Endodermal cell (in vitro differentiated cells): ENCODE results near the gene TCL1A. TPM values are rescaled to one million over a fixed set of nuclear protein-coding genes. Genes with fewer than 3 reads are reported as not detected.
"Not testable (repeated sequence)": the region's sequence is repeated elsewhere in the genome, so short reads cannot be mapped to it uniquely, and the experiment has no call there.

Source experiments
- DNase-seq: peaks from one replicate; pipeline ENCODE4 v3.0.0-alpha.2; 2017
- H3K27ac ChIP-seq: 2 replicates; pipeline ENCODE4 v1.5.1; 2013; ENCODE audit warnings: mild to moderate bottlenecking, low read depth, low read length, moderate library complexity
- H3K27me3 ChIP-seq: 2 replicates; pipeline ENCODE4 v1.6.1; 2013; ENCODE audit warnings: mild to moderate bottlenecking, low read length, moderate library complexity; ENCODE audit not compliant: insufficient read depth, control insufficient read depth, poor library complexity, severe bottlenecking
- H3K36me3 ChIP-seq: 2 replicates; pipeline ENCODE4 v1.7.0; 2013; ENCODE audit warnings: mild to moderate bottlenecking, low read length, moderate library complexity; ENCODE audit not compliant: control insufficient read depth, insufficient read depth
- H3K4me1 ChIP-seq: one replicate; pipeline ENCODE4 v1.7.0; 2013; ENCODE audit warnings: low read length; ENCODE audit not compliant: control insufficient read depth, insufficient read depth
- H3K4me3 ChIP-seq: 2 replicates; pipeline ENCODE4 v1.5.1; 2013; ENCODE audit warnings: mild to moderate bottlenecking, low read length, moderate library complexity
- H3K9ac ChIP-seq: 2 replicates; pipeline ENCODE4 v1.6.1; 2013; ENCODE audit warnings: mild to moderate bottlenecking, low read length, moderate library complexity; ENCODE audit not compliant: poor library complexity, severe bottlenecking; ENCODE audit errors: extremely low read depth
- H3K9me3 ChIP-seq: 2 replicates; pipeline ENCODE4 v1.6.1; 2013; ENCODE audit warnings: mild to moderate bottlenecking, low read length, moderate library complexity; ENCODE audit not compliant: control insufficient read depth
- H3K27ac Mint-ChIP-seq: 2 replicates; pipeline ENCODE4 v1.8.0; 2020; ENCODE audit warnings: mixed read lengths
- H3K27me3 Mint-ChIP-seq: 2 replicates; pipeline ENCODE4 v1.8.0; 2021; ENCODE audit warnings: mild to moderate bottlenecking, mixed read lengths; ENCODE audit not compliant: insufficient read depth
- H3K36me3 Mint-ChIP-seq: 2 replicates; pipeline ENCODE4 v1.8.0; 2020; ENCODE audit warnings: low read depth, mixed read lengths
- H3K4me1 Mint-ChIP-seq: 2 replicates; pipeline ENCODE4 v1.8.0; 2020; ENCODE audit warnings: mixed read lengths
- H3K4me3 Mint-ChIP-seq: 2 replicates; pipeline ENCODE4 v1.8.0; 2020; ENCODE audit warnings: mild to moderate bottlenecking, moderate library complexity, mixed read lengths
- H3K9me3 Mint-ChIP-seq: 2 replicates; pipeline ENCODE4 v1.8.0; 2020; ENCODE audit warnings: mild to moderate bottlenecking, mixed read lengths
- CTCF ChIP-seq: fragments of 200-600 bp; sonication (generic); conservative IDR thresholded peaks from 2 replicates; pipeline ENCODE4 v1.5.0; 2021; ENCODE audit warnings: antibody characterized with exemption, mild to moderate bottlenecking
- WGBS, 2 experiments: methylation state at CpG; one replicate each; pipeline versions ENCODE4 v1.1.5 to v1.1.7; 2013; ENCODE audit warnings: missing lambda C conversion rate in 2 of 2, mixed read lengths in 1 of 2; ENCODE audit not compliant: insufficient coverage in 1 of 2, insufficient read length in 1 of 2; 5-methylcytosine and 5-hydroxymethylcytosine counted together
- total RNA-seq, 2 donors: library from RNA; stranded (reverse); fragmentation: NEBNext Ultra II Directional in 1 of 2; extraction: Animal tissue kit (Norgen Biotek cat#: 25700) in 1 of 2; gene quantifications; 2 replicates in 1 of 2; 3 replicates in 1 of 2; pipeline ENCODE4 v1.2.1, GENCODE V29; 2021

TCL1A gene
- total RNA-seq, 2 donors from 2014 or later: 0.53 to 1.8 TPM

GRCh38 chr14:95665530-95665929 lies 48.4 kb downstream of the TCL1A start:
- not testable (repeated sequence) for H3K36me3 Mint-ChIP-seq, H3K9ac ChIP-seq, H3K36me3 ChIP-seq, H3K9me3 ChIP-seq, H3K9me3 Mint-ChIP-seq, H3K4me3 Mint-ChIP-seq, H3K27ac ChIP-seq, H3K4me1 ChIP-seq, H3K4me3 ChIP-seq, H3K27ac Mint-ChIP-seq
- Mint-ChIP-seq H3K4me1 (peaks cover 42% of the 10 kb centered on the region), H3K27me3 (peaks cover 62% of the 10 kb centered on the region)
- peaks cover 59% of the 10 kb centered on the region for H3K27me3 ChIP-seq
- WGBS, 2 experiments: 81 to 94% methylated on average over 3 to 8 of the region's 8 CpGs
- TF ChIP-seq CTCF: peak; percentile 65
- DNase-seq: peak; percentile 70

- Histone ChIP-seq H3K27me3 (peaks cover 62% of the 10 kb centered on the region), H3K4me3 (no peak overlapping the region), H3K36me3 (no peaks in the 10 kb centered on the region), H3K4me1 (peaks cover 5% of the 10 kb centered on the region), H3K9me3 (no peaks in the 10 kb centered on the region), H3K9ac (no peak overlapping the region), H3K27ac (no peak overlapping the region)
- TF ChIP-seq CTCF: no peak
- Mint-ChIP-seq H3K27ac (no peak overlapping the region), H3K27me3 (peaks cover 63% of the 10 kb centered on the region), H3K36me3 (no peaks in the 10 kb centered on the region), H3K4me1 (peaks cover 43% of the 10 kb centered on the region), H3K9me3 (no peaks in the 10 kb centered on the region), H3K4me3 (no peak overlapping the region)
- 94 to 95% methylated on average over 7 to 8 of the region's 8 CpGs for WGBS, 2 experiments
- no peak for DNase-seq
Measured at GRCh38 chr14:95664546-95664945, 49.4 kb downstream of the TCL1A start.

- H3K36me3 Mint-ChIP-seq: no peaks in the 10 kb centered on the region
- H3K27ac Mint-ChIP-seq: no peak overlapping the region
- no peak overlapping the region for H3K9ac ChIP-seq
- H3K4me3 Mint-ChIP-seq: no peak overlapping the region
- peaks cover 65% of the 10 kb centered on the region for H3K27me3 Mint-ChIP-seq
- WGBS, 2 experiments: 88 to 97% methylated on average over 1 to 3 of the region's 3 CpGs
- H3K9me3 ChIP-seq: no peaks in the 10 kb centered on the region
- DNase-seq: no peak
- peaks cover 5% of the 10 kb centered on the region for H3K4me1 ChIP-seq
- no peaks in the 10 kb centered on the region for H3K36me3 ChIP-seq
- no peaks in the 10 kb centered on the region for H3K9me3 Mint-ChIP-seq
- H3K27me3 ChIP-seq: peaks cover 64% of the 10 kb centered on the region
- TF ChIP-seq CTCF: no peak
- no peak overlapping the region for H3K4me3 ChIP-seq
- peaks cover 43% of the 10 kb centered on the region for H3K4me1 Mint-ChIP-seq
- no peak overlapping the region for H3K27ac ChIP-seq
Measured at GRCh38 chr14:95664066-95664465, 49.9 kb downstream of the TCL1A start.
